Measurements from ENCODE around the gene CNTNAP5. TPM values are rescaled to one million over a fixed set of nuclear protein-coding genes. Genes with fewer than 3 reads are reported as not detected.

CNTNAP5 gene
- total and polyA plus RNA-seq, 2 of the 8 experiments (the other 6 are each of a cell fraction or from before 2014, with no cell fraction given), result 0.11 to 0.76 TPM

DNA sequence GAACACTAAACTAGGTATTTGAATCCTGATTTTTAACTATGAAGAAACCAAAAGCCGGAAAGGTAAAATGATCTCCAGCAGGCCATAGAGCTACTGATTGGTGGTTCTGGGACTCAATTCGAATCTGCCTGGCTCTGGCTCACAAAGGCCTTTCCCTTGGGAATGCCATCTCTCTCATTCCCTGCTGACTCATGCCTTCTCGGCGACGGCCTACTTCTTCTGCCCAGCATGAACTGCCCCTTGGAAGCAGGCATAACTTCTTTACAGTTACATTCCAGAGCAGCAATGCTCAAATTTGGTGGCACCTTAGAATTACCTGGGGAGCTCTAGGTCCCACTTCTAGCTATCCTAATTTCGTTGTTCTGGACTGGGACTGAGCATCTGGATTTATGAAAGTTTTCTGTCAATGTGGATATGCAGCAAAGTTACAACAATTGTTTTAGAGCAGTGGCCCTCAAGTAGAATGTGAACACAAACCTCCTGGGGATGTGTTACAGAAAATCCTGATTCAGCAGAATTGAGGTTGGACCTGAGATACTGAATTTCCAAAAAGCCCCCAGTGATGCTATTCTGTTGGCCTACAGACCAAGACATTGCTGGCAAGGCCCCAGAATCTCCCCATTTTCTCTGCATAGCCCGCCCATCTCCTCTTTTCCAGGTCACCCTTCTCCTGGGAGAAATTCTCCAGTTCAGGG, 261.1 kb downstream of the CNTNAP5 start (continued):
- TF ChIP-seq, protein P1, sequence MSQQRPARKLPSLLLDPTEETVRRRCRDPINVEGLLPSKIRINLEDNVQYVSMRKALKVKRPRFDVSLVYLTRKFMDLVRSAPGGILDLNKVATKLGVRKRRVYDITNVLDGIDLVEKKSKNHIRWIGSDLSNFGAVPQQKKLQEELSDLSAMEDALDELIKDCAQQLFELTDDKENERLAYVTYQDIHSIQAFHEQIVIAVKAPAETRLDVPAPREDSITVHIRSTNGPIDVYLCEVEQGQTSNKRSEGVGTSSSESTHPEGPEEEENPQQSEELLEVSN (IDR thresholded peaks at IDR 0.05), result no peak
- TF ChIP-seq BCL11A (IDR thresholded peaks at IDR 0.05; ENCODE audit: low read depth in 2 of 2, low read length in 2 of 2), result no peak
- no peak for TF ChIP-seq NRF1 (IDR thresholded peaks at IDR 0.05; ENCODE audit: low read depth, low read length)
- TF ChIP-seq SIX5 (IDR thresholded peaks at IDR 0.05; ENCODE audit: low read depth, low read length), result no peak
- TF ChIP-seq HDAC2 (IDR thresholded peaks at IDR 0.05; ENCODE audit: borderline replicate concordance in 1 of 2, low read depth in 2 of 2, low read length in 2 of 2), result no peak
- peak; percentile 62 for TF ChIP-seq MAFK (IDR thresholded peaks at IDR 0.05; ENCODE audit: low read depth, low read length)
- TF ChIP-seq, protein P2, sequence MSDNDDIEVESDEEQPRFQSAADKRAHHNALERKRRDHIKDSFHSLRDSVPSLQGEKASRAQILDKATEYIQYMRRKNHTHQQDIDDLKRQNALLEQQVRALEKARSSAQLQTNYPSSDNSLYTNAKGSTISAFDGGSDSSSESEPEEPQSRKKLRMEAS (IDR thresholded peaks at IDR 0.05), result no peak
- no peak for TF ChIP-seq RAD21 (IDR thresholded peaks at IDR 0.05 in 1 of 2, conservative IDR thresholded peaks at IDR 0.05 in 1 of 2; ENCODE audit: low read depth in 2 of 2, low read length in 2 of 2)

All from H1 (cell line).